HG03064 (cell line): ENCODE data around the gene CA10.

Experiments
- ATAC-seq: cut with Tn5 transposase; IDR thresholded peaks from one replicate; pipeline ENCODE4 v1.9.1; 2021; ENCODE audit warnings: low read depth; ENCODE audit not compliant: unreplicated experiment

CA10 gene

GRCh38 chr17:52158450-52159042 is at the start of gene CA10:
Gene CA10, minus strand, starts transcription at chr17:52158714.
- no peak for ATAC-seq

GRCh38 chr17:52207796-52208195 is 49.3 kb upstream of the CA10 start:
- no peak for ATAC-seq

- no peak for ATAC-seq
These were observed 44.1 kb upstream of the CA10 start for GRCh38 chr17:52202520-52203080.

GRCh38 chr17:52201767-52202519 is 43.4 kb upstream of the CA10 start:
- no peak for ATAC-seq

GRCh38 chr17:52191491-52191890 is 33.0 kb upstream of the CA10 start:
- no peak for ATAC-seq

GRCh38 chr17:52181782-52182181 is 23.3 kb upstream of the CA10 start:
- no peak for ATAC-seq

- no peak for ATAC-seq
These were observed 19.5 kb upstream of the CA10 start for GRCh38 chr17:52178012-52178411.

- ATAC-seq = no peak
These were observed 12.6 kb upstream of the CA10 start for GRCh38 chr17:52170963-52171572.

GRCh38 chr17:52160136-52160567 is 1.6 kb upstream of the CA10 start:
- ATAC-seq = no peak

GRCh38 chr17:52159246-52160135 is 977 bp upstream of the CA10 start:
- ATAC-seq = no peak

GRCh38 chr17:52157603-52158449 is 688 bp downstream of the CA10 start:
- ATAC-seq = no peak

GRCh38 chr17:52156576-52157570 is 1.6 kb downstream of the CA10 start:
- ATAC-seq = no peak

GRCh38 chr17:52155301-52155700 is 3.2 kb downstream of the CA10 start:
- no peak for ATAC-seq

GRCh38 chr17:52154466-52154865 is 4.0 kb downstream of the CA10 start:
- ATAC-seq = no peak

- ATAC-seq = no peak
These were observed 7.6 kb downstream of the CA10 start for GRCh38 chr17:52150935-52151334.

- no peak for ATAC-seq
These were observed 8.9 kb downstream of the CA10 start for GRCh38 chr17:52149626-52150025.

GRCh38 chr17:52148969-52149351 is 9.6 kb downstream of the CA10 start:
- ATAC-seq = no peak

GRCh38 chr17:52148288-52148968 is 10.1 kb downstream of the CA10 start:
- no peak for ATAC-seq
